ENCODE measurements around the gene EDNRA.

The EDNRA gene

GRCh38 chr4:147547314-147548056 lies 66.6 kb downstream of the EDNRA start:
- no peak for TF ChIP-seq POLR2AphosphoS5 (IDR thresholded peaks at IDR 0.05; ENCODE audit: low read depth, low read length)
- no peak for TF ChIP-seq REST (IDR thresholded peaks at IDR 0.05; ENCODE audit: insufficient read depth in 1 of 2, low read depth in 2 of 2, low read length in 2 of 2)
- TF ChIP-seq TAF1 (IDR thresholded peaks at IDR 0.05; ENCODE audit: borderline replicate concordance, insufficient read depth, low read length), result no peak
- no peak for TF ChIP-seq SIN3A (IDR thresholded peaks at IDR 0.05; ENCODE audit: borderline replicate concordance, insufficient read depth, low read length)
- no peak for TF ChIP-seq FOXP2 (optimal IDR thresholded peaks at IDR 0.05; ENCODE audit: borderline replicate concordance, extremely low read depth, extremely low read length, insufficient read depth)

GRCh38 chr4:147548256-147548655 lies 67.4 kb downstream of the EDNRA start:
- no peak for TF ChIP-seq FOXP2 (optimal IDR thresholded peaks at IDR 0.05; ENCODE audit: borderline replicate concordance, extremely low read depth, extremely low read length, insufficient read depth)
- TF ChIP-seq SIN3A (IDR thresholded peaks at IDR 0.05; ENCODE audit: borderline replicate concordance, insufficient read depth, low read length), result no peak
- no peak for TF ChIP-seq POLR2AphosphoS5 (IDR thresholded peaks at IDR 0.05; ENCODE audit: low read depth, low read length)
- TF ChIP-seq TAF1 (IDR thresholded peaks at IDR 0.05; ENCODE audit: borderline replicate concordance, insufficient read depth, low read length), result no peak
- no peak for TF ChIP-seq REST (IDR thresholded peaks at IDR 0.05; ENCODE audit: insufficient read depth in 1 of 2, low read depth in 2 of 2, low read length in 2 of 2)

- no peak for TF ChIP-seq FOXP2 (optimal IDR thresholded peaks at IDR 0.05; ENCODE audit: borderline replicate concordance, extremely low read depth, extremely low read length, insufficient read depth)
Measured at GRCh38 chr4:147550626-147551246, 69.8 kb downstream of the EDNRA start.

- TF ChIP-seq TAF1 (IDR thresholded peaks at IDR 0.05; ENCODE audit: borderline replicate concordance, insufficient read depth, low read length) (no peak), POLR2AphosphoS5 (IDR thresholded peaks at IDR 0.05; ENCODE audit: low read depth, low read length) (no peak), REST (IDR thresholded peaks at IDR 0.05; ENCODE audit: insufficient read depth in 1 of 2, low read depth in 2 of 2, low read length in 2 of 2) (no peak), FOXP2 (optimal IDR thresholded peaks at IDR 0.05; ENCODE audit: borderline replicate concordance, extremely low read depth, extremely low read length, insufficient read depth) (no peak), SIN3A (IDR thresholded peaks at IDR 0.05; ENCODE audit: borderline replicate concordance, insufficient read depth, low read length) (no peak)
Measured at GRCh38 chr4:147560625-147561024, 79.7 kb downstream of the EDNRA start.

GRCh38 chr4:147566762-147567161 lies 85.9 kb downstream of the EDNRA start:
- TF ChIP-seq FOXP2 (optimal IDR thresholded peaks at IDR 0.05; ENCODE audit: borderline replicate concordance, extremely low read depth, extremely low read length, insufficient read depth) (no peak), TAF1 (IDR thresholded peaks at IDR 0.05; ENCODE audit: borderline replicate concordance, insufficient read depth, low read length) (no peak), POLR2AphosphoS5 (IDR thresholded peaks at IDR 0.05; ENCODE audit: low read depth, low read length) (no peak), REST (IDR thresholded peaks at IDR 0.05; ENCODE audit: insufficient read depth in 1 of 2, low read depth in 2 of 2, low read length in 2 of 2) (no peak), SIN3A (IDR thresholded peaks at IDR 0.05; ENCODE audit: borderline replicate concordance, insufficient read depth, low read length) (no peak)

Data from PFSK-1 (cell line).